ENCODE results near the gene UBASH3B. TPM values are rescaled to one million over a fixed set of nuclear protein-coding genes. Genes with fewer than 3 reads are reported as not detected.
A peak's percentile ranks its signal among the peaks of the same experiment; 100 is the strongest.

Gene UBASH3B
- total RNA-seq, 1 donor from 2014 or later = 62.1 TPM

DNA sequence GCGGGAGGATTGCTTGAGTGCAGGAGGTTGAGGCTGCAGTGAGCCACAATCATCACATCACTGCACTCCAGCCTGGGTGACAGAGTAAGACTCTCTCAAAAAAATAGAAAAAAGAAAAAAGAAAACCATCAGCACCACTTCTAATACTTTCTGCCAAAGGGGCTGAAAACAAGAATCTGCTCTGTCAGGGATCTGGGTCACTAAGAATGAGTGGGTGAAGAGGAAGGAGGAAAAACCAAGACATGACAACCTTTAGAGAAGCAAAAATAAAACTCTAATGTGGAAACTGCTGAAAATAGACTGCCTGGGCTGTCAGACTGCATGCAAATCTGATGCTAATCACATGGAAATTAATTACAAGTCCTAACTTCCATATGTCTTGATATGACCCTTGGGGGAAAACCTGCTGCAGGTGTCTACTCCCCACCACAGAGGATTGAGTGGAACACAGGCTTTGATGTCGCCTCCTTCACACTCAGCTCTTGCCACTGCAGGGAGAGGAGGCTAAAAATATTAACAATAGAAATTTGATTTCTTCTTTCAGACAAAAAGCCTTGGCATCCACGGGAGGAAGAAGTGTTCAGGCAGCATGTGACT, 120.3 kb downstream of the UBASH3B start:
- H3K36me3 Mint-ChIP-seq (ENCODE audit: low read depth, unreplicated experiment) = peaks cover 9% of the 10 kb centered on the region
- peak overlapping the region; percentile 21 for H3K4me3 Mint-ChIP-seq (ENCODE audit: unreplicated experiment)
- Histone ChIP-seq H3K4me3 (ENCODE audit: insufficient read depth, low read depth, low read length) (no peak overlapping the region), H3K9ac (ENCODE audit: low read length) (no peak overlapping the region), H3K27me3 (ENCODE audit: insufficient read depth, low read length) (no peaks in the 10 kb centered on the region), H3K27ac (ENCODE audit: low read depth, low read length) (no peak overlapping the region), H3K4me1 (ENCODE audit: insufficient read depth, low read length) (peaks cover 14% of the 10 kb centered on the region), H2AFZ (ENCODE audit: low read depth, low read length) (no peak overlapping the region), H3K36me3 (ENCODE audit: insufficient read depth, low read length) (peaks cover 5% of the 10 kb centered on the region), H4K20me1 (ENCODE audit: insufficient read depth, low read length) (peaks cover 10% of the 10 kb centered on the region), H3K79me2 (ENCODE audit: insufficient read depth, low read length) (peaks cover 33% of the 10 kb centered on the region), H3K9me3 (ENCODE audit: insufficient read depth, low read depth, low read length) (no peaks in the 10 kb centered on the region), H3K4me2 (ENCODE audit: low read length) (no peak overlapping the region)
- TF ChIP-seq EZH2 (IDR thresholded peaks at IDR 0.05; ENCODE audit: insufficient read depth, low read length) (no peak), CTCF (IDR thresholded peaks at IDR 0.05; ENCODE audit: insufficient read depth, low read depth, low read length) (no peak)
- H3K27ac Mint-ChIP-seq (ENCODE audit: unreplicated experiment) = no peak overlapping the region
- no peaks in the 10 kb centered on the region for H3K9me3 Mint-ChIP-seq (ENCODE audit: unreplicated experiment)
- DNase-seq (ENCODE audit: low read depth) (no peak), FAIRE-seq (no peak)
- H3K4me1 Mint-ChIP-seq (ENCODE audit: low read depth, unreplicated experiment) = peaks cover 51% of the 10 kb centered on the region
- no peaks in the 10 kb centered on the region for H3K27me3 Mint-ChIP-seq (ENCODE audit: low read depth, unreplicated experiment)

DNA sequence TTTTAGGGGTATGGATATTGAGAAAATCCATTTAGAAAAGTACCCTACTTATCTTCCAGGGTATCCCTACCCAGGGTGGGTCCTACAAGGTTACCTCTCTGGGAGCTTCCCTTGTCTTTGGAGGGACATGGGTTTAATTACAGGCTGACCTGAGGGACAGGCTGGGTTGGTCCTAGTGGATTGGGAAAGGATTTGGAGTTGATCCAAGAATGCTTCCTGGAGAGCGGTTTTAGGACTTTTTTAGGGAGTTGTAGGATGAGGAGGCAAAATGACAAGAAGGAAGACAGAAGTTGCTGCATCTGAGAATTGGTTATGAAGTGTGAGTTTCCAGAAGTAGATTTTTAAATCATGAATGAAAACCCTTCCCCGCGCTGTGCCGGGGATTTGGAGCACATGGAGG, 121.0 kb downstream of the UBASH3B start:
- no peak overlapping the region for H3K27ac ChIP-seq (ENCODE audit: low read depth, low read length)
- no peak overlapping the region for H2AFZ ChIP-seq (ENCODE audit: low read depth, low read length)
- Mint-ChIP-seq H3K9me3 (ENCODE audit: unreplicated experiment) (no peaks in the 10 kb centered on the region), H3K4me1 (ENCODE audit: low read depth, unreplicated experiment) (peaks cover 55% of the 10 kb centered on the region), H3K27me3 (ENCODE audit: low read depth, unreplicated experiment) (no peaks in the 10 kb centered on the region), H3K27ac (ENCODE audit: unreplicated experiment) (no peak overlapping the region), H3K4me3 (ENCODE audit: unreplicated experiment) (no peak overlapping the region), H3K36me3 (ENCODE audit: low read depth, unreplicated experiment) (peaks cover 10% of the 10 kb centered on the region)
- no peak overlapping the region for H3K4me2 ChIP-seq (ENCODE audit: low read length)
- H4K20me1 ChIP-seq (ENCODE audit: insufficient read depth, low read length) = peaks cover 10% of the 10 kb centered on the region
- TF ChIP-seq CTCF (IDR thresholded peaks at IDR 0.05; ENCODE audit: insufficient read depth, low read depth, low read length) = no peak
- no peak for TF ChIP-seq EZH2 (IDR thresholded peaks at IDR 0.05; ENCODE audit: insufficient read depth, low read length)
- H3K4me3 ChIP-seq (ENCODE audit: insufficient read depth, low read depth, low read length) = no peak overlapping the region
- no peak for DNase-seq (ENCODE audit: low read depth)
- no peak overlapping the region for H3K9ac ChIP-seq (ENCODE audit: low read length)
- H3K27me3 ChIP-seq (ENCODE audit: insufficient read depth, low read length) = no peaks in the 10 kb centered on the region
- no peak for FAIRE-seq
- peaks cover 27% of the 10 kb centered on the region for H3K79me2 ChIP-seq (ENCODE audit: insufficient read depth, low read length)
- peaks cover 5% of the 10 kb centered on the region for H3K36me3 ChIP-seq (ENCODE audit: insufficient read depth, low read length)
- peaks cover 20% of the 10 kb centered on the region for H3K4me1 ChIP-seq (ENCODE audit: insufficient read depth, low read length)
- H3K9me3 ChIP-seq (ENCODE audit: insufficient read depth, low read depth, low read length) = no peaks in the 10 kb centered on the region

GRCh38 chr11:122777343-122777742, 121.8 kb downstream of the UBASH3B start:
- Histone ChIP-seq H3K27ac (ENCODE audit: low read depth, low read length) (no peak overlapping the region), H2AFZ (ENCODE audit: low read depth, low read length) (no peak overlapping the region), H3K27me3 (ENCODE audit: insufficient read depth, low read length) (no peaks in the 10 kb centered on the region), H4K20me1 (ENCODE audit: insufficient read depth, low read length) (peaks cover 3% of the 10 kb centered on the region), H3K36me3 (ENCODE audit: insufficient read depth, low read length) (peaks cover 6% of the 10 kb centered on the region), H3K4me3 (ENCODE audit: insufficient read depth, low read depth, low read length) (no peak overlapping the region), H3K79me2 (ENCODE audit: insufficient read depth, low read length) (peaks cover 19% of the 10 kb centered on the region), H3K4me2 (ENCODE audit: low read length) (no peak overlapping the region), H3K9ac (ENCODE audit: low read length) (no peak overlapping the region), H3K9me3 (ENCODE audit: insufficient read depth, low read depth, low read length) (no peaks in the 10 kb centered on the region), H3K4me1 (ENCODE audit: insufficient read depth, low read length) (peaks cover 20% of the 10 kb centered on the region)
- Mint-ChIP-seq H3K36me3 (ENCODE audit: low read depth, unreplicated experiment) (peaks cover 10% of the 10 kb centered on the region), H3K27ac (ENCODE audit: unreplicated experiment) (no peak overlapping the region), H3K27me3 (ENCODE audit: low read depth, unreplicated experiment) (no peaks in the 10 kb centered on the region), H3K9me3 (ENCODE audit: unreplicated experiment) (no peaks in the 10 kb centered on the region), H3K4me1 (ENCODE audit: low read depth, unreplicated experiment) (peaks cover 52% of the 10 kb centered on the region), H3K4me3 (ENCODE audit: unreplicated experiment) (no peak overlapping the region)
- TF ChIP-seq EZH2 (IDR thresholded peaks at IDR 0.05; ENCODE audit: insufficient read depth, low read length) = no peak
- FAIRE-seq (no peak), DNase-seq (ENCODE audit: low read depth) (no peak)
